Measurements from ENCODE around the gene STARD8. TPM values are rescaled to one million over a fixed set of nuclear protein-coding genes. Genes with fewer than 3 reads are reported as not detected.
"Not testable (repeated sequence)": the region's sequence is repeated elsewhere in the genome, so short reads cannot be mapped to it uniquely, and the experiment has no call there.

STARD8 gene
- polyA plus RNA-seq, 1 donor: 2.6 TPM

DNA sequence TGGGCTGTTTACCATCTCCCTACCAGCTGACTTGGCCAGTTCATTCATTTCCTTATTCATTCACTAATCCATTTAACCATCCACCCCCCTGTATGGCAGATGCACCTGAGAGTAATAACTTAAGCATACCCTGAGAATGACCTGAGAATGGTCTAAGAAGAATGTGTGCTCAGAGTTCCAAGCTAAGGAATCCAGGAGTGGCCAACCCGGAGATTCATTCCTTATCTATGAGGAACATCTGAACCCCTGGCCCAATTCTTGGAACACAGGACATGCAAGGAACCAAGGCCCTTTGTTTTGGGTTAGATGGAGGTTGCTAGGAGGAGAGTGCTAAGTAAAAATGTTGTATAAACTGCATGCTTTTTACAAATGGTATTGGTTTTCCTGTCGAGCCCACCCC is 13.5 kb upstream of the STARD8 start:
- Histone ChIP-seq H3K4me1 (ENCODE audit: control insufficient read depth, insufficient read depth, low read length) (peaks cover 9% of the 10 kb centered on the region), H3K4me3 (ENCODE audit: low read length) (no peak overlapping the region), H3K36me3 (ENCODE audit: control insufficient read depth, insufficient read depth, low read length) (no peaks in the 10 kb centered on the region), H3K9me3 (ENCODE audit: control insufficient read depth, low read depth, low read length) (no peaks in the 10 kb centered on the region), H3K27ac (ENCODE audit: low read length) (no peak overlapping the region), H3K27me3 (ENCODE audit: control insufficient read depth, insufficient read depth, low read length) (no peaks in the 10 kb centered on the region)
- no peak for DNase-seq
- no CpG with 5 or more reads among the region's 2 CpGs for whole genome bisulfite sequencing (ENCODE audit: insufficient coverage, low lambda C conversion rate)

GRCh38 chrX:68634649-68635227 is 12.7 kb upstream of the STARD8 start:
- peaks cover 9% of the 10 kb centered on the region for H3K4me1 ChIP-seq (ENCODE audit: control insufficient read depth, insufficient read depth, low read length)
- DNase-seq: peak; percentile 31 to 47
- H3K27me3 ChIP-seq (ENCODE audit: control insufficient read depth, insufficient read depth, low read length): no peaks in the 10 kb centered on the region
- no peaks in the 10 kb centered on the region for H3K36me3 ChIP-seq (ENCODE audit: control insufficient read depth, insufficient read depth, low read length)
- H3K27ac ChIP-seq (ENCODE audit: low read length): no peak overlapping the region
- no peaks in the 10 kb centered on the region for H3K9me3 ChIP-seq (ENCODE audit: control insufficient read depth, low read depth, low read length)
- H3K4me3 ChIP-seq (ENCODE audit: low read length): no peak overlapping the region
- no CpG with 5 or more reads among the region's 2 CpGs for WGBS (ENCODE audit: insufficient coverage, low lambda C conversion rate)

- no CpG with 5 or more reads among the region's 2 CpGs for WGBS (ENCODE audit: insufficient coverage, low lambda C conversion rate)
- no peaks in the 10 kb centered on the region for H3K27me3 ChIP-seq (ENCODE audit: control insufficient read depth, insufficient read depth, low read length)
- H3K9me3 ChIP-seq (ENCODE audit: control insufficient read depth, low read depth, low read length): no peaks in the 10 kb centered on the region
- H3K4me1 ChIP-seq (ENCODE audit: control insufficient read depth, insufficient read depth, low read length): no peaks in the 10 kb centered on the region
- H3K36me3 ChIP-seq (ENCODE audit: control insufficient read depth, insufficient read depth, low read length): no peaks in the 10 kb centered on the region
- H3K27ac ChIP-seq (ENCODE audit: low read length): no peak overlapping the region
- H3K4me3 ChIP-seq (ENCODE audit: low read length): no peak overlapping the region
- no peak for DNase-seq
Observed at GRCh38 chrX:68640661-68641060, 6.8 kb upstream of the STARD8 start.

GRCh38 chrX:68644861-68645260 is 2.6 kb upstream of the STARD8 start:
- Histone ChIP-seq H3K27me3 (ENCODE audit: control insufficient read depth, insufficient read depth, low read length) (peaks cover 14% of the 10 kb centered on the region), H3K9me3 (ENCODE audit: control insufficient read depth, low read depth, low read length) (no peaks in the 10 kb centered on the region), H3K36me3 (ENCODE audit: control insufficient read depth, insufficient read depth, low read length) (no peaks in the 10 kb centered on the region), H3K4me1 (ENCODE audit: control insufficient read depth, insufficient read depth, low read length) (no peaks in the 10 kb centered on the region), H3K27ac (ENCODE audit: low read length) (no peak overlapping the region), H3K4me3 (ENCODE audit: low read length) (no peak overlapping the region)
- WGBS (ENCODE audit: insufficient coverage, low lambda C conversion rate): no CpG with 5 or more reads among the region's 2 CpGs
- DNase-seq: no peak

- no peaks in the 10 kb centered on the region for H3K36me3 ChIP-seq (ENCODE audit: control insufficient read depth, insufficient read depth, low read length)
- WGBS (ENCODE audit: insufficient coverage, low lambda C conversion rate): no CpG with 5 or more reads among the region's 1 CpG
- H3K4me3 ChIP-seq (ENCODE audit: low read length): no peak overlapping the region
- DNase-seq: no peak
- H3K27me3 ChIP-seq (ENCODE audit: control insufficient read depth, insufficient read depth, low read length): peaks cover 14% of the 10 kb centered on the region
- no peaks in the 10 kb centered on the region for H3K4me1 ChIP-seq (ENCODE audit: control insufficient read depth, insufficient read depth, low read length)
- no peaks in the 10 kb centered on the region for H3K9me3 ChIP-seq (ENCODE audit: control insufficient read depth, low read depth, low read length)
- no peak overlapping the region for H3K27ac ChIP-seq (ENCODE audit: low read length)
Observed at GRCh38 chrX:68646421-68646820, 1.0 kb upstream of the STARD8 start.

- no peak for DNase-seq
- Histone ChIP-seq H3K27me3 (ENCODE audit: control insufficient read depth, insufficient read depth, low read length) (peaks cover 14% of the 10 kb centered on the region), H3K4me3 (ENCODE audit: low read length) (no peak overlapping the region), H3K27ac (ENCODE audit: low read length) (no peak overlapping the region), H3K36me3 (ENCODE audit: control insufficient read depth, insufficient read depth, low read length) (no peaks in the 10 kb centered on the region), H3K9me3 (ENCODE audit: control insufficient read depth, low read depth, low read length) (no peaks in the 10 kb centered on the region), H3K4me1 (ENCODE audit: control insufficient read depth, insufficient read depth, low read length) (no peaks in the 10 kb centered on the region)
- WGBS (ENCODE audit: insufficient coverage, low lambda C conversion rate): no CpG with 5 or more reads among the region's 5 CpGs
Observed at GRCh38 chrX:68648960-68649359, 1.5 kb downstream of the STARD8 start.

DNA sequence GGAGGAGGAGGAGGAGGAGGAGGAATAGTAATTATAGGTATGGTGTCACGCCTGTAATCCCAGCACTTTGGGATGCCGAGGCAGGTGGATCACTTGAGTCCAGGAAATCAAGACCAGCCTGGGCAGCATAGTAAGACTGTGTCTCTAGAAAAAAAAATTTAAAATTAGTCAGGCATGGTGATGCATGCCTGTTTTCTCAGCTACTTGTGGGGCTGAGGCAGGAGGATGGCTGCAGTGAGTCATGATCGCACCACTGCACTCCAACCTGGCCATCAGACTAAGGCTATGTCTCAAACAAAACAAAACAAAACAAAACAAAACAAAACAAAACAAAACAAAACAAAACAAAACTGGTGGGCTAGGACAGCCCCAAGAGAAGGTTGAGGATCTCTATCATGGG is 3.0 kb downstream of the STARD8 start:
- WGBS (ENCODE audit: insufficient coverage, low lambda C conversion rate): no CpG with 5 or more reads among the region's 3 CpGs
- Histone ChIP-seq H3K27me3 (ENCODE audit: control insufficient read depth, insufficient read depth, low read length) (peaks cover 14% of the 10 kb centered on the region), H3K4me3 (ENCODE audit: low read length) (no peak overlapping the region), H3K9me3 (ENCODE audit: control insufficient read depth, low read depth, low read length) (no peaks in the 10 kb centered on the region), H3K27ac (ENCODE audit: low read length) (no peak overlapping the region), H3K4me1 (ENCODE audit: control insufficient read depth, insufficient read depth, low read length) (no peaks in the 10 kb centered on the region), H3K36me3 (ENCODE audit: control insufficient read depth, insufficient read depth, low read length) (no peaks in the 10 kb centered on the region)
- DNase-seq: no peak

DNA sequence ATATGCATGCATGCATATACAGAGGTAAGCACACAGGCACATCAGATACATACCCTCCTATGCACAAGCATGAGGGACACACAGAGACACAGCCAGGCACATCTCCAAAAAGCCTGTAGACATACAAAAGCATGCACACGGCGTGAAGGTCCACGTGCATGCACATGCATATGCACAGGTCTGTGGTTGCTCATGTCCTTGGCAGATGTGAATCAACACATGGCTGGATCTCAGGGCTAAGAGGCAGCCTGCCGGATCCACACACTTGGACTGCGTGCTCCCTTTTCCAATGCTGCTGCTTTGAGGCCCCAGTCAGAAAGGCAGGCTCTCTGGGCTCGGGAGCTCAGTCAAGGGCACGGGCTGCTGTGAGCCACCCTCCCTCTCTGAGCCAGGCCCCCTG is 3.6 kb downstream of the STARD8 start:
- Histone ChIP-seq H3K36me3 (ENCODE audit: control insufficient read depth, insufficient read depth, low read length) (no peaks in the 10 kb centered on the region), H3K9me3 (ENCODE audit: control insufficient read depth, low read depth, low read length) (no peaks in the 10 kb centered on the region), H3K4me3 (ENCODE audit: low read length) (no peak overlapping the region), H3K27me3 (ENCODE audit: control insufficient read depth, insufficient read depth, low read length) (peaks cover 14% of the 10 kb centered on the region), H3K27ac (ENCODE audit: low read length) (no peak overlapping the region), H3K4me1 (ENCODE audit: control insufficient read depth, insufficient read depth, low read length) (no peaks in the 10 kb centered on the region)
- no peak for DNase-seq
- no CpG with 5 or more reads among the region's 7 CpGs for WGBS (ENCODE audit: insufficient coverage, low lambda C conversion rate)

- Histone ChIP-seq H3K4me1 (ENCODE audit: control insufficient read depth, insufficient read depth, low read length) (no peaks in the 10 kb centered on the region), H3K27me3 (ENCODE audit: control insufficient read depth, insufficient read depth, low read length) (peaks cover 5% of the 10 kb centered on the region), H3K4me3 (ENCODE audit: low read length) (no peak overlapping the region), H3K9me3 (ENCODE audit: control insufficient read depth, low read depth, low read length) (no peaks in the 10 kb centered on the region), H3K27ac (ENCODE audit: low read length) (no peak overlapping the region), H3K36me3 (ENCODE audit: control insufficient read depth, insufficient read depth, low read length) (no peaks in the 10 kb centered on the region)
- DNase-seq: no peak
- 80% methylated on average over 2 of the region's 6 CpGs for WGBS (ENCODE audit: insufficient coverage, low lambda C conversion rate)
Observed at GRCh38 chrX:68652326-68653170, 5.1 kb downstream of the STARD8 start.

DNA sequence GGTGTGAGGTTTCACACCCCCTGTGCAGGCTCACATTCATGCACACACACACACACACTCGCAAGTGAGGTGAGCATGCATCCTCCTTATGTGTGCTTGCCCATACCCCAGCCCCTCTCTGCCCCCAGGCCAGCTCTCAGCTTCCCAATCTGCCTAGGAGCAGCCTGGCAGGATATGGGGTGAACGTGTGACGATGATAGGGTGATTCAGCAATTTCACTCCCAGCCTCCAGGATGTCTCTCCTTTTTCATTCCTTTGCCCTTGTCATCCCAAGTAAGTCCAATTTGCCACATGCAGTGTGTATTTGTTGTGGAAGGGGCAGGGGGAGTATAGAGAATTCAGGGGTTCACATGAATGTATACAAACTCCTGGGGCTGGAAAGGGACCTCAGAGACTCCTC is 7.2 kb downstream of the STARD8 start:
- Histone ChIP-seq H3K27me3 (ENCODE audit: control insufficient read depth, insufficient read depth, low read length) (no peaks in the 10 kb centered on the region), H3K27ac (ENCODE audit: low read length) (no peak overlapping the region), H3K4me3 (ENCODE audit: low read length) (no peak overlapping the region), H3K9me3 (ENCODE audit: control insufficient read depth, low read depth, low read length) (no peaks in the 10 kb centered on the region), H3K4me1 (ENCODE audit: control insufficient read depth, insufficient read depth, low read length) (no peaks in the 10 kb centered on the region), H3K36me3 (ENCODE audit: control insufficient read depth, insufficient read depth, low read length) (no peaks in the 10 kb centered on the region)
- WGBS (ENCODE audit: insufficient coverage, low lambda C conversion rate): no CpG with 5 or more reads among the region's 3 CpGs
- no peak for DNase-seq

DNA sequence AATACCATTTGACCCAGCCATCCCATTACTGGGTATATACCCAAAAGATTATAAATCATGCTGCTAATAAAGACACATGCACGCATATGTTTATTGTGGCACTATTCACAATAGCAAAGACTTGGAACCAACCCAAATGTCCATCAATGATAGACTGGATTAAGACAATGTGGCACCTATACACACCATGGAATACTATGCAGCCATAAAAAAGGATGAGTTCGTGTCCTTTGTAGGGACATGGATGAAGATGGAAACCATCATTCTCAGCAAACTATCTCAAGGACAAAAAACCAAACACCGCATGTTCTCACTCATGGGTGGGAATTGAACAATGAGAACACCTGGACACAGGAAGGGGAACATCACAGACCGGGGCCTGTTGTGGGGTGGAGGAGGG is 9.0 kb downstream of the STARD8 start:
- H3K36me3 ChIP-seq (ENCODE audit: control insufficient read depth, insufficient read depth, low read length); DNase-seq; H3K27ac ChIP-seq (ENCODE audit: low read length); H3K9me3 ChIP-seq (ENCODE audit: control insufficient read depth, low read depth, low read length); H3K27me3 ChIP-seq (ENCODE audit: control insufficient read depth, insufficient read depth, low read length); H3K4me1 ChIP-seq (ENCODE audit: control insufficient read depth, insufficient read depth, low read length); H3K4me3 ChIP-seq (ENCODE audit: low read length): not testable (repeated sequence)
- no CpG with 5 or more reads among the region's 4 CpGs for WGBS (ENCODE audit: insufficient coverage, low lambda C conversion rate)

Data from large intestine (tissue), 3 donors.